A549 treated with RU486 at 1 μM for 4 hours (cell line): ENCODE data around the gene KIZ. TPM values are rescaled to one million over a fixed set of nuclear protein-coding genes. Genes with fewer than 3 reads are reported as not detected.

Source experiments
- total RNA-seq: library from RNA; stranded (reverse); fragments of 200-300 nt; extraction: Qiagen RNA extraction; gene quantifications from 5 replicates; pipeline ENCODE4 v1.2.3, GENCODE V29; 2022; ENCODE audit warnings: low read depth

The KIZ gene, protein sequence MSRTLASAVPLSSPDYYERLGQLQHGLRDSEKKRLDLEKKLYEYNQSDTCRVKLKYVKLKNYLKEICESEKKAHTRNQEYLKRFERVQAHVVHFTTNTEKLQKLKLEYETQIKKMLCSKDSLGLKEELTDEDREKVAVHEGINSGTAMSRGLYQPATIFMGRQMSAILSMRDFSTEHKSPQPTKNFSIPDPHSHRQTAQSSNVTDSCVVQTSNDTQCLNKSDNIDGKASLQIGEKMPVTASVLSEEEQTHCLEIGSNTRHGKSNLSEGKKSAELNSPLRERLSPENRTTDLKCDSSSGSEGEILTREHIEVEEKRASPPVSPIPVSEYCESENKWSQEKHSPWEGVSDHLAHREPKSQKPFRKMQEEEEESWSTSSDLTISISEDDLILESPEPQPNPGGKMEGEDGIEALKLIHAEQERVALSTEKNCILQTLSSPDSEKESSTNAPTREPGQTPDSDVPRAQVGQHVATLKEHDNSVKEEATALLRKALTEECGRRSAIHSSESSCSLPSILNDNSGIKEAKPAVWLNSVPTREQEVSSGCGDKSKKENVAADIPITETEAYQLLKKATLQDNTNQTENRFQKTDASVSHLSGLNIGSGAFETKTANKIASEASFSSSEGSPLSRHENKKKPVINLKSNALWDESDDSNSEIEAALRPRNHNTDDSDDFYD
- 4.6 to 6.2 TPM (median 4.9 TPM) in 5 replicates for total RNA-seq

DNA sequence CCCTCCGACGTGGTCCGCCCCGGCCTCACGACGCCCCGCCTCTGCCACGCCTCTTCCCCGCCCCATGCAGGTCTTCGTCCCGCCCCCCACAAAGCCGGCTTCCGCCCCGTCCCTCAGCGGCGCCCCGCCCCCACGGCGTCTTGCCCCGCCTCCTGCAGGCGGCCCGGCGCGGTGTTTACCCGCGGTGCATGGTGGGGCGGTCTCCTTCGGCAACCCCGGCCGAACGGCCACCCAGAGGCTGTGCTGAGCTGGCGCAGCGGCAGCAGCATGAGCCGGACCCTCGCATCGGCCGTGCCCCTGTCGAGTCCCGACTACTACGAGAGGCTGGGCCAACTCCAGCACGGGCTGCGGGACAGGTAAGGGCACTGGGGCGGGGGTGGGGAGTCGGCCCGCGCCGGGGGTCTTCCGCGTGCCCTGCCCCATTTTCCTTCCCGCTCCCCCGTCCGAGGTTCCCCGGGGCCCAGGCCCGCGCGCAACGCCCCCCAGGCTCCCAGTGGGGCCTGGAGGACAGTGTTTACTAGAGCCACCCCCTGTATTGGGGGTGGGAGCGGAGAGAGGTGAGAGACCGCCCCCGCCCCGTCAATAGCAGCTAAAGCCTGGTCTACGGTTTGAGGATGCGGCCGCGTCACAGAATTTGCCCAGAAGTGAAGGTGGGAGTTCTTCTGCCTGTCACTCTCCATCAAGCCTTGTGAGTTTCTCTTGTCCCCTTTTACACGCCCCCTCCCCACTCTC lies at the start of gene KIZ:
KIZ (plus strand) TSS at position 234 of the 732 bp plus-strand sequence; CDS start at position 268, 34 bp downstream.

DNA sequence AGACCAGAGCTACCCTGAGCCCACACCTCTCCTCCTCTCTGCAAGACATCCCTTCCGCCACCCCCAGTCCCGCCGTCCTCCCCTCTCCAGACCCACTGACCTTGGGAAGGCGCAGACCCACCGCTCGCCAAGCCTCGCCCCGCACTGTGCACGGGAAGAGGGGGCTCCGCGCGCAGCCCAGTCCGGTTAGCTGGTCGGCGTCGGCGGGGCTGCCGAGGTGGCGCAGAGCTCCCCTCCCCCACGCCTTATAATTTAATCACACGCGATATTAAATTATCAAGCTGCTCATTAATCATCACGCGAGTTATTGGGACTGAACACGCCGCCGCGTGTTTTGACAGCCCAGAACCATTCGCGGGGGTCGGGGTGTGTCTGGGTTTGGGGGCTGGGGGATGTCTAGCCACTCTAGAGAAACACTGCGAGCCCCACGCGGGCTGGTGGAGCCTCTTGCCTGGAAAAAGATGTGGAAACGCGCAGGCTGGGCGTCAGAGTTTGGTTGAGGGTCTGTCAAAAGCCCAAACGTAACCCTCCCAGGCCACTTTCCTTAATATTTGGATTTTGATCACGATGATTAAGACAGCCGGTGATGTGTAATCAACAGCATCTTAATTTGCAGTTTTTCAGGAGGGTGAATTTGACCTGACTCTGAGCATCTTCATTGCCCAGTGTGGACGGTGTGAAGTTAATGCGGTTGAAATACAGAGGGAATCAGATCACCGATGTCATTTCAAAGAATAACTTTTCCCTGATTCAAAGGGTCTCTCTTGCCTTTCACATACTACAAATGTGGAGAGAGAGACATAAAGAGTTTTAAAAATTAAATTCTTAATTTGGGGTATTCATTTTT lies 19.5 kb upstream of the KIZ start, which contains the start of gene LINC00237:
LINC00237 (minus strand) TSS at position 188 of the 847 bp plus-strand sequence.

Other genes starting within 250 kb of the KIZ start
- not detected in 5 replicates for gene LINC00237, start 19.7 kb upstream of the KIZ start, total RNA-seq
- gene XRN2, start 177.2 kb downstream of the KIZ start, total RNA-seq = 84.8 to 121 TPM (median 98.4 TPM) in 5 replicates